HepG2 (cell line): ENCODE results near the gene CPEB4. TPM values are rescaled to one million over a fixed set of nuclear protein-coding genes. Genes with fewer than 3 reads are reported as not detected.

ENCODE experiments used
- ELF3 ChIP-seq: IDR thresholded peaks from 2 replicates; pipeline ENCODE4 v1.6.1; 2016; ENCODE audit warnings: missing genetic modification reagents, missing compliant biosample characterization
- ETV5 ChIP-seq: IDR thresholded peaks from 2 replicates; pipeline ENCODE4 v1.6.1; 2018; ENCODE audit warnings: missing biosample characterization, missing genetic modification reagents, inconsistent platforms, borderline replicate concordance
- FOXA3 ChIP-seq: IDR thresholded peaks from 2 replicates; pipeline ENCODE4 v1.6.1; 2016; ENCODE audit warnings: missing genetic modification reagents, missing compliant biosample characterization
- JUND ChIP-seq: sonication (generic); formaldehyde crosslinking; IDR thresholded peaks from 2 replicates; pipeline ENCODE4 v1.8.0; 2022; ENCODE audit warnings: mild to moderate bottlenecking, missing genetic modification reagents
- MIXL1 ChIP-seq: IDR thresholded peaks from 2 replicates; pipeline ENCODE4 v1.6.1; 2016
- NR2F6 ChIP-seq, 2 experiments: IDR thresholded peaks; 2 replicates each; pipeline ENCODE4 v1.6.1; 2016; ENCODE audit warnings: antibody characterized with exemption in 1 of 2, mild to moderate bottlenecking in 1 of 2
- PHB2 ChIP-seq: fragments of 450-650 bp; IDR thresholded peaks from 2 replicates; pipeline ENCODE4 v1.6.1; 2018; ENCODE audit not compliant: partially characterized antibody
- PLRG1 ChIP-seq: fragments of 450-650 bp; conservative IDR thresholded peaks from 2 replicates; pipeline ENCODE4 v1.6.1; 2016
- POLR2AphosphoS5 ChIP-seq: IDR thresholded peaks from 2 replicates; pipeline ENCODE4 v1.6.1; 2012; ENCODE audit warnings: low read depth, low read length
- SAFB2 ChIP-seq: sonication (generic); formaldehyde crosslinking; IDR thresholded peaks from 2 replicates; pipeline ENCODE4 v1.5.1; 2020; ENCODE audit warnings: missing genetic modification reagents, low read depth, mild to moderate bottlenecking, borderline replicate concordance
- SALL1 ChIP-seq: sonication (generic); formaldehyde crosslinking; IDR thresholded peaks from 2 replicates; pipeline ENCODE4 v1.8.0; 2022; ENCODE audit warnings: mild to moderate bottlenecking, missing genetic modification reagents
- SAP130 ChIP-seq: IDR thresholded peaks from 2 replicates; pipeline ENCODE4 v1.6.1; 2016; ENCODE audit warnings: low read depth
- ZNF331 ChIP-seq: sonication (generic); formaldehyde crosslinking; IDR thresholded peaks from 2 replicates; pipeline ENCODE4 v1.4.0; 2020; ENCODE audit warnings: missing genetic modification reagents
- ZNF350 ChIP-seq: sonication (generic); formaldehyde crosslinking; IDR thresholded peaks from 2 replicates; pipeline ENCODE4 v1.4.0; 2020; ENCODE audit warnings: mild to moderate bottlenecking, low read depth, missing genetic modification reagents, borderline replicate concordance
- ZNF547 ChIP-seq: sonication (generic); formaldehyde crosslinking; IDR thresholded peaks from 2 replicates; pipeline ENCODE4 v1.5.1; 2020; ENCODE audit warnings: mild to moderate bottlenecking, missing genetic modification reagents
- polyA plus RNA-seq, 8 experiments: library from polyadenylated mRNA; depleted of rRNA in 3 of 8; stranded (reverse) in 7 of 8; unstranded in 1 of 8; fragments of >200 nt; fragmentation: Illumina TruSeq in 4 of 8; extraction: Trizol in 4 of 8; gene quantifications; 2 replicates each; pipeline versions ENCODE4 v1.2.1 to v1.2.3, GENCODE V29; 2011 to 2016; ENCODE audit warnings: low read depth in 4 of 8, missing spikeins in 1 of 8, mixed read lengths in 1 of 8; ENCODE audit not compliant: insufficient read depth in 1 of 8
- total RNA-seq, 5 experiments: library from RNA; depleted of rRNA; stranded (reverse); fragments of >200 nt; fragmentation: Illumina TruSeq; extraction: Trizol; gene quantifications; 2 replicates each; pipeline ENCODE4 v1.2.3, GENCODE V29; 2016; ENCODE audit warnings: low read depth in 1 of 5
- TF ChIP-seq, protein P1 (sequence below): IDR thresholded peaks from 2 replicates; pipeline ENCODE4 v1.6.1; 2016; ENCODE audit warnings: mild to moderate bottlenecking
- TF ChIP-seq, protein P2 (sequence below): sonication (generic); formaldehyde crosslinking; IDR thresholded peaks from 2 replicates; pipeline ENCODE4; 2020; ENCODE audit warnings: missing genetic modification reagents, mild to moderate bottlenecking, borderline replicate concordance

The CPEB4 gene
- total and polyA plus RNA-seq, 2 of the 13 experiments (the other 11 are each of a cell fraction or from before 2014, with no cell fraction given) = 7.7 to 26.7 TPM

DNA sequence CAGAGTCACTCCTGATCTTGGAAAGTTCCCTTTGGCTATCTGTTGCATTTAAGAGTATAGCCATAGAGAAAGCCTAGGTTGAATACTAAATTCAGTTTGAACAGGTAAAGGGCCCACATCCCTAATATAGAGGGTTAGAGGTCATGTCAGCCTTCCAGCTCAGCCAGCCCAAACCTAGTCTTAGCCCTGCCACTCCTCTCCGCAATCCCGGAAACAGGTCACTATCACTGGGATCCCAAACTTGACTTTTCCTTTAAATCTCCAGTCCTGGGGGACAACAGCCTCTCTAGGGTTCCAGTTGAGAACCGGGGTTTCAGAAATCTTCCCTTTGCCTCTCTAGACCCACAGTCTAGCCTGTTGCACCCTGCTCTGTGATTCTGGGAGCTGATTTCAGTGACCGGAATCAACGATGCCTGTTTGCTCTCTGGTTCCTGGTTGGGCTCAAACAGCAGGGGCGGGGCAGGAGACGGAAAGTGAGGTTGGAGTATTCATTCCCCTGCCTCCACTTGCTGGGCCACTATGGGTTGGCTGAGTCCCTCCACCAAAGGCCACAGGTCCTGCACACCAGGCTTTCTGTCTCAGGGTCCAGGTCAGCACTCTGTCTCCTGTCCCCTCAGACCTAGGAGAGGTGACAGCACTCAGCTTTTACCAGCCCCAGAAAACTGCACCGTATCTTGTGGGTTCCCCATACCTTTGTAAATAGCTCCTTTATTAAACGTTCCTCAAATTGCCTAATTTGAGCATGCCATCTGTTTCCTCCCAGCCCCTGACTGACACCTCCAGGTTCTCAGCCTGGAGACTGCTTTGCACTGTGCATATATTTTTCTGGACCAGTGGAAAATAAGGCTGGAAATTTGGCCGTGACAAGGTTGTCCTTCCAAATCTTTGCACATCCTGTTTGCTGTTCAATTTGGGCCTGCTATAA lies 23.8 kb upstream of the CPEB4 start (continued):
- TF ChIP-seq ZNF350 (0 out of 2 replicates have a peak, but pooled peaks have one; percentile 28), PLRG1 (no peak), JUND (no peak), ELF3 (peak; percentile 64), POLR2AphosphoS5 (peak; percentile 45; the same call in 1 of the 2 replicates), SAFB2 (CRISPR knock-in tag) (no peak), ETV5 (CRISPR knock-in tag) (0 out of 2 replicates have a peak, but pooled peaks have one; percentile 22), SAP130 (CRISPR knock-in tag) (peak; percentile 51), FOXA3 (CRISPR knock-in tag) (0 out of 2 replicates have a peak, but pooled peaks have one; percentile 32), SALL1 (CRISPR knock-in tag) (peak; percentile 46), MIXL1 (CRISPR knock-in tag) (no peak), NR2F6 (IDR thresholded peaks at IDR 0.05) (peak; percentile 36), NR2F6 (CRISPR knock-in tag; IDR thresholded peaks at IDR 0.05) (peak; percentile 59; the same call in 1 of the 2 replicates), PHB2 (no peak), ZNF331 (peak; percentile 9; the same call in 1 of the 2 replicates), ZNF547 (no peak)
- TF ChIP-seq, protein P1, sequence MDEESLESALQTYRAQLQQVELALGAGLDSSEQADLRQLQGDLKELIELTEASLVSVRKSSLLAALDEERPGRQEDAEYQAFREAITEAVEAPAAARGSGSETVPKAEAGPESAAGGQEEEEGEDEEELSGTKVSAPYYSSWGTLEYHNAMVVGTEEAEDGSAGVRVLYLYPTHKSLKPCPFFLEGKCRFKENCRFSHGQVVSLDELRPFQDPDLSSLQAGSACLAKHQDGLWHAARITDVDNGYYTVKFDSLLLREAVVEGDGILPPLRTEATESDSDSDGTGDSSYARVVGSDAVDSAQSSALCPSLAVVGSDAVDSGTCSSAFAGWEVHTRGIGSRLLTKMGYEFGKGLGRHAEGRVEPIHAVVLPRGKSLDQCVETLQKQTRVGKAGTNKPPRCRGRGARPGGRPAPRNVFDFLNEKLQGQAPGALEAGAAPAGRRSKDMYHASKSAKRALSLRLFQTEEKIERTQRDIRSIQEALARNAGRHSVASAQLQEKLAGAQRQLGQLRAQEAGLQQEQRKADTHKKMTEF (CRISPR knock-in tag) = 0 out of 2 replicates have a peak, but pooled peaks have one; percentile 32
- TF ChIP-seq, protein P2, sequence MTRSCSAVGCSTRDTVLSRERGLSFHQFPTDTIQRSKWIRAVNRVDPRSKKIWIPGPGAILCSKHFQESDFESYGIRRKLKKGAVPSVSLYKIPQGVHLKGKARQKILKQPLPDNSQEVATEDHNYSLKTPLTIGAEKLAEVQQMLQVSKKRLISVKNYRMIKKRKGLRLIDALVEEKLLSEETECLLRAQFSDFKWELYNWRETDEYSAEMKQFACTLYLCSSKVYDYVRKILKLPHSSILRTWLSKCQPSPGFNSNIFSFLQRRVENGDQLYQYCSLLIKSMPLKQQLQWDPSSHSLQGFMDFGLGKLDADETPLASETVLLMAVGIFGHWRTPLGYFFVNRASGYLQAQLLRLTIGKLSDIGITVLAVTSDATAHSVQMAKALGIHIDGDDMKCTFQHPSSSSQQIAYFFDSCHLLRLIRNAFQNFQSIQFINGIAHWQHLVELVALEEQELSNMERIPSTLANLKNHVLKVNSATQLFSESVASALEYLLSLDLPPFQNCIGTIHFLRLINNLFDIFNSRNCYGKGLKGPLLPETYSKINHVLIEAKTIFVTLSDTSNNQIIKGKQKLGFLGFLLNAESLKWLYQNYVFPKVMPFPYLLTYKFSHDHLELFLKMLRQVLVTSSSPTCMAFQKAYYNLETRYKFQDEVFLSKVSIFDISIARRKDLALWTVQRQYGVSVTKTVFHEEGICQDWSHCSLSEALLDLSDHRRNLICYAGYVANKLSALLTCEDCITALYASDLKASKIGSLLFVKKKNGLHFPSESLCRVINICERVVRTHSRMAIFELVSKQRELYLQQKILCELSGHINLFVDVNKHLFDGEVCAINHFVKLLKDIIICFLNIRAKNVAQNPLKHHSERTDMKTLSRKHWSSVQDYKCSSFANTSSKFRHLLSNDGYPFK (CRISPR knock-in tag) = peak; percentile 68; the same call in 1 of the 2 replicates
